A549 (cell line): ENCODE results near the gene COPG1. TPM values are rescaled to one million over a fixed set of nuclear protein-coding genes. Genes with fewer than 3 reads are reported as not detected.

ENCODE experiments used
- ATAC-seq, 2 experiments: fragments of 200-7000 bp in 1 of 2; fragments of >200 bp in 1 of 2; cut with Nextera tagmentation in 1 of 2; cut with Tn5 transposase in 1 of 2; 3 replicates each; pipeline versions ENCODE4 v1.8.0 to v1.9.1; 2018 to 2020; ENCODE audit warnings: mild to moderate bottlenecking in 1 of 2, moderate library complexity in 1 of 2
- CTCF ChIA-PET: fragments of 300-600 bp; sonication (Branson Sonifier 250); formaldehyde crosslinking; extraction: SDS; loops from one replicate; lab custom pipeline; 2021; ENCODE audit warnings: antibody characterized with exemption, inconsistent platforms; lab: Yijun Ruan, JAX
- POLR2A ChIA-PET: fragments of 350-600 bp; formaldehyde crosslinking; extraction: SDS; loops from one replicate; lab custom pipeline; 2021; ENCODE audit warnings: antibody characterized with exemption, inconsistent platforms; lab: Yijun Ruan, JAX
- DNase-seq, 2 experiments: peaks; one replicate each; pipeline versions ENCODE4 v3.0.0 to v3.0.0-alpha.2; 2011 to 2016; ENCODE audit warnings: low read depth in 1 of 2, low spot score in 1 of 2
- FAIRE-seq: peaks from 2 replicates; lab custom pipeline; 2011; peaks lifted over from hg19 to GRCh38; lab: Jason Lieb, UNC
- H3K27ac ChIP-seq, 2 experiments: fragments of >200 bp; sonication (Bioruptor Twin); formaldehyde crosslinking; 3 replicates each; pipeline ENCODE4 v1.5.1; 2016 to 2017
- H3K4me1 ChIP-seq: fragments of >200 bp; sonication (Bioruptor Twin); formaldehyde crosslinking; 3 replicates; pipeline ENCODE4 v1.6.1; 2016
- H3K4me2 ChIP-seq: fragments of >200 bp; sonication (Bioruptor Twin); formaldehyde crosslinking; 3 replicates; pipeline ENCODE4 v1.6.1; 2016
- H3K4me3 ChIP-seq: fragments of >200 bp; sonication (Bioruptor Twin); formaldehyde crosslinking; 3 replicates; pipeline ENCODE4 v1.5.1; 2016
- H3K9me3 ChIP-seq: fragments of >200 bp; sonication (Bioruptor Twin); formaldehyde crosslinking; 3 replicates; pipeline ENCODE4 v1.6.1; 2016
- CBX8 ChIP-seq: fragments of 200-600 bp; sonication (generic); IDR thresholded peaks from 2 replicates; pipeline ENCODE4 v1.6.1; 2016
- CEBPB ChIP-seq, 2 experiments: fragments of >200 bp in 1 of 2; sonication (Bioruptor Twin) in 1 of 2; formaldehyde crosslinking in 1 of 2; IDR thresholded peaks; 2 replicates each; pipeline ENCODE4 v1.6.1; 2012 to 2016
- CHD2 ChIP-seq: fragments of 150-350 bp; IDR thresholded peaks from 2 replicates; pipeline ENCODE4 v1.6.1; 2014; ENCODE audit warnings: low read length; ENCODE audit not compliant: partially characterized antibody
- CHD4 ChIP-seq: fragments of 200-600 bp; sonication (generic); IDR thresholded peaks from 2 replicates; pipeline ENCODE4 v1.6.1; 2016; ENCODE audit warnings: antibody characterized with exemption, mild to moderate bottlenecking, borderline replicate concordance
- EHMT2 ChIP-seq: fragments of 200-600 bp; sonication (generic); IDR thresholded peaks from 2 replicates; pipeline ENCODE4 v1.6.1; 2016; ENCODE audit warnings: antibody characterized with exemption, low read depth, mild to moderate bottlenecking, moderate library complexity
- EP300 ChIP-seq, 2 experiments: fragments of >200 bp; sonication (Bioruptor Twin); formaldehyde crosslinking; IDR thresholded peaks; 2 replicates in 1 of 2; 3 replicates in 1 of 2; pipeline ENCODE4 v1.6.1; 2016 to 2017
- FOSL2 ChIP-seq, 2 experiments: fragments of 450-650 bp in 1 of 2; fragments of >200 bp in 1 of 2; sonication (Bioruptor Twin) in 1 of 2; formaldehyde crosslinking; IDR thresholded peaks; 2 replicates each; pipeline versions ENCODE4 v1.5.0 to v1.6.1; 2016 to 2020; ENCODE audit warnings: mild to moderate bottlenecking in 1 of 2, moderate library complexity in 1 of 2
- GATA3 ChIP-seq: IDR thresholded peaks from 2 replicates; pipeline ENCODE4 v1.6.1; 2012; ENCODE audit warnings: borderline replicate concordance
- HMGXB4 ChIP-seq: fragments of 250-450 bp; sonication (Bioruptor Pico); IDR thresholded peaks from 2 replicates; pipeline ENCODE4 v1.5.0; 2021; ENCODE audit warnings: mild to moderate bottlenecking, moderate library complexity, borderline replicate concordance
- HOXA7 ChIP-seq: fragments of 250-450 bp; sonication (Bioruptor Pico); IDR thresholded peaks from 2 replicates; pipeline ENCODE4 v1.5.0; 2020; ENCODE audit warnings: mild to moderate bottlenecking, moderate library complexity
- HOXB13 ChIP-seq: fragments of 250-450 bp; sonication (Bioruptor Pico); IDR thresholded peaks from 2 replicates; pipeline ENCODE4 v1.5.0; 2020; ENCODE audit warnings: low read depth, mild to moderate bottlenecking, moderate library complexity
- JUN ChIP-seq, 2 experiments: fragments of >200 bp; sonication (Bioruptor Twin); formaldehyde crosslinking; IDR thresholded peaks; 2 replicates in 1 of 2; 3 replicates in 1 of 2; pipeline ENCODE4 v1.6.1; 2016 to 2017
- MAFK ChIP-seq: fragments of 450-650 bp; IDR thresholded peaks from 2 replicates; pipeline ENCODE4 v1.6.1; 2014; ENCODE audit not compliant: partially characterized antibody
- MAX ChIP-seq: IDR thresholded peaks from 2 replicates; pipeline ENCODE4 v1.6.1; 2012
- MAZ ChIP-seq: fragments of 150-350 bp; IDR thresholded peaks from 2 replicates; pipeline ENCODE4 v1.6.1; 2014; ENCODE audit warnings: antibody characterized with exemption, low read depth, low read length, borderline replicate concordance
- MYC ChIP-seq: IDR thresholded peaks from 2 replicates; pipeline ENCODE4 v1.6.1; 2012; ENCODE audit warnings: mild to moderate bottlenecking, inconsistent platforms, low read length, improper control_type of control experiment, borderline replicate concordance
- NFE2L2 ChIP-seq: fragments of 150-350 bp; conservative IDR thresholded peaks from 2 replicates; pipeline ENCODE4 v1.6.1; 2014; ENCODE audit warnings: low read length
- POLR2A ChIP-seq: IDR thresholded peaks from 2 replicates; pipeline ENCODE4 v1.6.1; 2012; ENCODE audit warnings: mild to moderate bottlenecking, low read length
- POLR2AphosphoS2 ChIP-seq: conservative IDR thresholded peaks from 2 replicates; pipeline ENCODE4 v1.6.1; 2012; ENCODE audit warnings: low read length, improper control_type of control experiment, inconsistent platforms
- RAD21 ChIP-seq, 2 experiments: fragments of >200 bp in 1 of 2; sonication (Bioruptor Twin) in 1 of 2; formaldehyde crosslinking in 1 of 2; IDR thresholded peaks in 1 of 2; conservative IDR thresholded peaks in 1 of 2; 2 replicates in 1 of 2; 3 replicates in 1 of 2; pipeline ENCODE4 v1.6.1; 2012 to 2018; ENCODE audit warnings: inconsistent platforms in 1 of 2
- RARB ChIP-seq: fragments of 250-450 bp; sonication (Bioruptor Pico); IDR thresholded peaks from 2 replicates; pipeline ENCODE4 v1.8.0; 2021; ENCODE audit warnings: mild to moderate bottlenecking, moderate library complexity
- RCOR1 ChIP-seq: fragments of 150-350 bp; IDR thresholded peaks from 2 replicates; pipeline ENCODE4 v1.6.1; 2014; ENCODE audit warnings: antibody characterized with exemption, low read length, low read depth
- RNF2 ChIP-seq: fragments of 200-600 bp; sonication (generic); IDR thresholded peaks from 2 replicates; pipeline ENCODE4 v1.6.1; 2016; ENCODE audit warnings: low read depth, mild to moderate bottlenecking, antibody characterized with exemption, moderate library complexity, borderline replicate concordance
- SMC3 ChIP-seq: fragments of >200 bp; sonication (Bioruptor Twin); formaldehyde crosslinking; IDR thresholded peaks from 3 replicates; pipeline ENCODE4 v1.6.1; 2018; ENCODE audit warnings: inconsistent platforms
- SREBF2 ChIP-seq: fragments of 450-650 bp; IDR thresholded peaks from 2 replicates; pipeline ENCODE4 v1.6.1; 2014; ENCODE audit warnings: mild to moderate bottlenecking, moderate library complexity
- TFCP2L1 ChIP-seq: fragments of 250-450 bp; sonication (Bioruptor Pico); IDR thresholded peaks from 2 replicates; pipeline ENCODE4 v1.5.0; 2021; ENCODE audit warnings: mild to moderate bottlenecking
- USF2 ChIP-seq: fragments of 450-650 bp; IDR thresholded peaks from 2 replicates; pipeline ENCODE4 v1.6.1; 2014; ENCODE audit warnings: antibody characterized with exemption
- ZC3H11A ChIP-seq: fragments of 450-650 bp; IDR thresholded peaks from 2 replicates; pipeline ENCODE4 v1.6.1; 2014; ENCODE audit warnings: antibody characterized with exemption, mild to moderate bottlenecking
- ZFP36 ChIP-seq: fragments of 450-650 bp; IDR thresholded peaks from 2 replicates; pipeline ENCODE4 v1.6.1; 2014; ENCODE audit warnings: borderline replicate concordance; ENCODE audit not compliant: partially characterized antibody
- WGBS: methylation state at CpG from one replicate; pipeline ENCODE4 v1.1.6; 2017; ENCODE audit errors: missing lambda C conversion rate; 5-methylcytosine and 5-hydroxymethylcytosine counted together
- polyA plus RNA-seq, 4 experiments: library from polyadenylated mRNA; depleted of rRNA in 3 of 4; stranded (reverse); fragments of >200 nt; fragmentation: RNase III in 1 of 4; extraction: RNeasy Plus Mini Kit Qiagen cat#74134 plus additional on column Dnase treatment in 1 of 4; gene quantifications; 2 replicates in 3 of 4; 3 replicates in 1 of 4; pipeline ENCODE4 v1.2.3, GENCODE V29; 2011 to 2017
- TF ChIP-seq, protein P1 (sequence below): fragments of 150-350 bp; IDR thresholded peaks from 2 replicates; pipeline ENCODE4 v1.6.1; 2014; ENCODE audit warnings: low read depth, mild to moderate bottlenecking, low read length

Gene COPG1
- polyA plus RNA-seq, 2 of the 4 experiments (the other 2 are of a cell fraction), result 80.6 to 90.2 TPM

- TF ChIP-seq ZC3H11A (no peak), EP300 (IDR thresholded peaks at IDR 0.05) (no peak), SREBF2 (no peak), SMC3 (0 out of 3 replicates have a peak, but pooled peaks have one; percentile 6), CEBPB (IDR thresholded peaks at IDR 0.05) (peak; percentile 78 to 90), FOSL2 (IDR thresholded peaks at IDR 0.05) (no peak), FOSL2 (CRISPR knock-in tag; IDR thresholded peaks at IDR 0.05) (no peak), POLR2A (peak; percentile 43), MYC (no peak), RCOR1 (no peak), CHD2 (no peak), CHD4 (no peak), NFE2L2 (no peak), HOXB13 (no peak), EHMT2 (no peak), HMGXB4 (CRISPR knock-in tag) (no peak), RAD21 (conservative IDR thresholded peaks at IDR 0.05 in 1 of 2, IDR thresholded peaks at IDR 0.05 in 1 of 2) (peak; percentile 7 to 23; a peak in 2 of 5 replicates), JUN (IDR thresholded peaks at IDR 0.05) (peak; percentile 15 to 46; a peak in 1 of 5 replicates), GATA3 (peak; percentile 34; the same call in 1 of the 2 replicates), MAZ (no peak), MAX (peak; percentile 62), ZFP36 (no peak), POLR2AphosphoS2 (no peak), USF2 (no peak), HOXA7 (CRISPR knock-in tag) (no peak), RARB (CRISPR knock-in tag) (no peak), CBX8 (no peak), RNF2 (no peak), MAFK (no peak), TFCP2L1 (no peak)
- TF ChIP-seq, protein P1, sequence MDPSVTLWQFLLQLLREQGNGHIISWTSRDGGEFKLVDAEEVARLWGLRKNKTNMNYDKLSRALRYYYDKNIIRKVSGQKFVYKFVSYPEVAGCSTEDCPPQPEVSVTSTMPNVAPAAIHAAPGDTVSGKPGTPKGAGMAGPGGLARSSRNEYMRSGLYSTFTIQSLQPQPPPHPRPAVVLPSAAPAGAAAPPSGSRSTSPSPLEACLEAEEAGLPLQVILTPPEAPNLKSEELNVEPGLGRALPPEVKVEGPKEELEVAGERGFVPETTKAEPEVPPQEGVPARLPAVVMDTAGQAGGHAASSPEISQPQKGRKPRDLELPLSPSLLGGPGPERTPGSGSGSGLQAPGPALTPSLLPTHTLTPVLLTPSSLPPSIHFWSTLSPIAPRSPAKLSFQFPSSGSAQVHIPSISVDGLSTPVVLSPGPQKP, result no peak
- TF ChIP-seq, all 56 proteins: peak for 7
- Histone ChIP-seq H3K9me3 (no peaks in the 10 kb centered on the region), H3K27ac (peak overlapping the region; percentile 85 to 88), H3K4me3 (0 out of 3 replicates have a peak overlapping the region, but pooled peaks have one; percentile 12), H3K4me1 (peaks cover 51% of the 10 kb centered on the region), H3K4me2 (peak overlapping the region; percentile 77)
- ChIA-PET POLR2A (interaction anchor here (0.5 to 3.5 kb wide), 11 partner anchors 8 to 63 kb away, joined by 3 to 16 read pairs (median 7); partner anchors contain the start of gene CNBP), CTCF (interaction anchor here (0.6 to 3.8 kb wide), 9 partner anchors 11 to 171 kb away, joined by 3 to 29 read pairs (median 4); no protein-coding TSS in a partner anchor)
- peak; percentile 85 to 91 for ATAC-seq
- peak; percentile 80 to 86 for DNase-seq
- FAIRE-seq, result no peak
- 2% methylated on average over 9 of the region's 9 CpGs for WGBS
These were observed 24.4 kb upstream of the COPG1 start for GRCh38 chr3:129224984-129225393.
